Body of pancreas (tissue), 4 donors: ENCODE results near the gene RFC3. TPM values are rescaled to one million over a fixed set of nuclear protein-coding genes. Genes with fewer than 3 reads are reported as not detected.
"Not testable (repeated sequence)": the region's sequence is repeated elsewhere in the genome, so short reads cannot be mapped to it uniquely, and the experiment has no call there.

ENCODE experiments used
- ATAC-seq: fragments of 150-250 bp; one replicate; pipeline ENCODE4 v1.9.1; 2016
- DNase-seq, 4 donors: peaks; one replicate each; pipeline ENCODE4 v3.0.0-alpha.2; 2019
- H3K27ac ChIP-seq, 4 donors: fragments of 200-600 bp; sonication (generic); 1 replicate in 3 of 4; 2 replicates in 1 of 4; pipeline versions ENCODE4 v1.5.1 to v1.6.1; 2016 to 2019; ENCODE audit warnings: mild to moderate bottlenecking in 1 of 4, mixed read lengths in 1 of 4, moderate library complexity in 1 of 4
- H3K27me3 ChIP-seq, 2 donors: fragments of 200-600 bp; sonication (generic); one replicate each; pipeline ENCODE4 v1.6.0; 2016; ENCODE audit warnings: mild to moderate bottlenecking in 1 of 2
- H3K36me3 ChIP-seq, 2 donors: fragments of 200-600 bp; sonication (generic); replicated peaks in 1 of 2; 2 replicates each; pipeline ENCODE4 v1.5.1; 2016; ENCODE audit warnings: low read depth in 2 of 2; ENCODE audit not compliant: insufficient read depth in 1 of 2
- H3K4me1 ChIP-seq: fragments of 200-600 bp; sonication (generic); one replicate; pipeline ENCODE4 v1.6.0; 2016
- H3K4me3 ChIP-seq, 2 donors: fragments of 200-600 bp; sonication (generic); 1 replicate in 1 of 2; 2 replicates in 1 of 2; pipeline ENCODE4 v1.5.1; 2016 to 2019
- H3K9me3 ChIP-seq, 3 donors: fragments of 200-600 bp; sonication (generic); 1 replicate in 2 of 3; 2 replicates in 1 of 3; pipeline ENCODE4 v1.5.1; 2016
- POLR2A ChIP-seq, 3 donors: fragments of 450-650 bp; IDR thresholded peaks; one replicate each; pipeline ENCODE4 v1.6.1; 2016; ENCODE audit warnings: antibody characterized with exemption in 3 of 3, mild to moderate bottlenecking in 2 of 3
- WGBS, 2 donors: methylation state at CpG; one replicate each; pipeline ENCODE4 v1.1.5; 2017; 5-methylcytosine and 5-hydroxymethylcytosine counted together
- intact Hi-C: fragments of 100-400 bp; cut with DNase I; formaldehyde crosslinking; loops from one replicate; pipeline ENCODE4 v1.15.1; 2023
- total RNA-seq, 2 donors: library from RNA; depleted of rRNA; stranded (reverse); fragments of >200 nt; gene quantifications; one replicate each; pipeline ENCODE4 v1.1.0, GENCODE V29; 2016
- TF ChIP-seq, protein P1 (sequence below), 7 experiments: fragments of 450-650 bp in 4 of 7; fragments of 200-600 bp in 3 of 7; sonication (generic) in 3 of 7; IDR thresholded peaks; one replicate each; pipeline ENCODE4 v1.5.1; 2016 to 2019; ENCODE audit warnings: antibody characterized with exemption in 7 of 7

RFC3 gene
- total RNA-seq, 2 donors from 2014 or later: 8.0 to 10.9 TPM

DNA sequence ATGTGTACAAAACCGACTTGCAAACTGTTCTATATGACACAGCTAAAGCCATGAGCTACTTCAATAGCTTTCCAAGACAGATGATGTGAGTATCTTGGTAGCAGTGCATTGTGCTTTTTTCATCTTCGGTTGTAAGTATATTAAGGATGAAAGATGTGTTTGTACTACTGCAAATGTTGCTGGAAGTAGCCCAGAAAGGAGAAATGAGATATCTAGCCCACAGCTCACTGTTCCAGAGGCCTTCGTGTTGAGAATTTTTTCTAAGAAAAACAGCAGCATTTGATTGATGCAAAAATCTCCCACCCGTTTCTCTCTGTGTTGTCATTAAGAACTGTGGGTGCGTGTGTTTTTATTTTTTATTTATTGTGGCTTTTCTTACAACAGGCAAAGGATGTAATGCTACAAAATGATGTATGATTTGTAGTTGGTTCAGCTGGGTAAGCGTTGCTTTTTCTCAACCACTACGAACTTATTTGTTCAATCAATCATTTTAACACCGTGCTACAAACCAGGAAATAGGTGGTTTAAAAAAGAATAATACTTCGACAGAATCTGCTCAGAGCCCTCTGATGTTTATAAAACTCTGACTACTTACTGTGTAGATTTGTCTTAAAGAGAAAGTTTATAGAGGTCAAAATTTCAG is 41.6 kb upstream of the RFC3 start:
- intact Hi-C loops: no loop called here
- no peak for TF ChIP-seq POLR2A (IDR thresholded peaks at IDR 0.05)
- TF ChIP-seq, protein P1, sequence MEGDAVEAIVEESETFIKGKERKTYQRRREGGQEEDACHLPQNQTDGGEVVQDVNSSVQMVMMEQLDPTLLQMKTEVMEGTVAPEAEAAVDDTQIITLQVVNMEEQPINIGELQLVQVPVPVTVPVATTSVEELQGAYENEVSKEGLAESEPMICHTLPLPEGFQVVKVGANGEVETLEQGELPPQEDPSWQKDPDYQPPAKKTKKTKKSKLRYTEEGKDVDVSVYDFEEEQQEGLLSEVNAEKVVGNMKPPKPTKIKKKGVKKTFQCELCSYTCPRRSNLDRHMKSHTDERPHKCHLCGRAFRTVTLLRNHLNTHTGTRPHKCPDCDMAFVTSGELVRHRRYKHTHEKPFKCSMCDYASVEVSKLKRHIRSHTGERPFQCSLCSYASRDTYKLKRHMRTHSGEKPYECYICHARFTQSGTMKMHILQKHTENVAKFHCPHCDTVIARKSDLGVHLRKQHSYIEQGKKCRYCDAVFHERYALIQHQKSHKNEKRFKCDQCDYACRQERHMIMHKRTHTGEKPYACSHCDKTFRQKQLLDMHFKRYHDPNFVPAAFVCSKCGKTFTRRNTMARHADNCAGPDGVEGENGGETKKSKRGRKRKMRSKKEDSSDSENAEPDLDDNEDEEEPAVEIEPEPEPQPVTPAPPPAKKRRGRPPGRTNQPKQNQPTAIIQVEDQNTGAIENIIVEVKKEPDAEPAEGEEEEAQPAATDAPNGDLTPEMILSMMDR (IDR thresholded peaks at IDR 0.05): no peak
- WGBS, 2 donors: 9 to 10% methylated on average over 9 of the region's 9 CpGs

DNA sequence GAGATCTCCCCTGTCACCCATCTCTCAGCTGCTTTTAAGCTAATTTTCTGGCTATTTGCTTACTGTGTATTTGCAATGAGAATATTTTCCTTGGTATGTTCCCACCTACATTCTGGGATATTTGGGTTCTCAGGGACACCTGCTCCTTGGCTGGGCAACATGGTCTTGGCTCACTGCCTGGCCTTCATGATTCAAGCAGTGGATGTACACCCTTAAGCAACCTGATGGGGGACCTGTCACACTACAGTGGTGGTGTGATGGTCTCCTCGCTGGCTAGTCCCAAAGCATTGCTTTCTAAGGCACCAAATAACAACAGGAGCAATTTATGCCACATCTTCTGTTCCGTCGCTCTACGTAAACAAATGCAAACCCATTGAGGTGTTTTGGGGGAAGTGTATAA is 35.3 kb upstream of the RFC3 start:
- H3K36me3 ChIP-seq: no peaks in the 10 kb centered on the region
- DNase-seq: peak in 1 of 4 donors; percentile 41
- ATAC-seq: no peak
- intact Hi-C loops: no loop called here
- no peaks in the 10 kb centered on the region for H3K27me3 ChIP-seq
- no peak overlapping the region for H3K27ac ChIP-seq
- no peak for TF ChIP-seq POLR2A (IDR thresholded peaks at IDR 0.05)
- TF ChIP-seq, protein P1 (IDR thresholded peaks at IDR 0.05): no peak
- H3K4me3 ChIP-seq: no peak overlapping the region
- WGBS, 2 donors: 75 to 83% methylated on average over 4 of the region's 4 CpGs
- peaks cover 6% of the 10 kb centered on the region for H3K4me1 ChIP-seq
- H3K9me3 ChIP-seq: no peaks in the 10 kb centered on the region

More for the DNA sequence above, 41.6 kb upstream of the RFC3 start:
- H3K4me1 ChIP-seq: peaks cover 32% of the 10 kb centered on the region
- no peak overlapping the region for H3K4me3 ChIP-seq
- H3K36me3 ChIP-seq: no peaks in the 10 kb centered on the region
- peak; percentile 28 to 71 (median 52) for DNase-seq
- H3K27me3 ChIP-seq: no peaks in the 10 kb centered on the region
- peak overlapping the region; percentile 29 to 86 (median 78) for H3K27ac ChIP-seq
- H3K9me3 ChIP-seq: no peaks in the 10 kb centered on the region
- peak; percentile 92 for ATAC-seq

GRCh38 chr13:33783212-33783611 is 34.7 kb upstream of the RFC3 start:
- H3K36me3 ChIP-seq, H3K4me3 ChIP-seq, H3K27ac ChIP-seq, DNase-seq, H3K4me1 ChIP-seq, H3K9me3 ChIP-seq, intact Hi-C loops, ATAC-seq, H3K27me3 ChIP-seq: not testable (repeated sequence)
- WGBS, 2 donors: 41 to 54% methylated on average over 4 of the region's 4 CpGs

- Histone ChIP-seq H3K27ac (no peak overlapping the region), H3K4me1 (no peaks in the 10 kb centered on the region), H3K27me3 (no peaks in the 10 kb centered on the region), H3K4me3 (no peak overlapping the region), H3K9me3 (no peaks in the 10 kb centered on the region), H3K36me3 (no peaks in the 10 kb centered on the region)
- 89 to 100% methylated on average over 1 of the region's 1 CpG for WGBS, 2 donors
- DNase-seq (no peak), ATAC-seq (no peak)
- TF ChIP-seq POLR2A (IDR thresholded peaks at IDR 0.05): no peak
- TF ChIP-seq, protein P1 (IDR thresholded peaks at IDR 0.05): no peak
- intact Hi-C loops: no loop called here
These were observed 33.2 kb upstream of the RFC3 start for GRCh38 chr13:33784738-33785137.

DNA sequence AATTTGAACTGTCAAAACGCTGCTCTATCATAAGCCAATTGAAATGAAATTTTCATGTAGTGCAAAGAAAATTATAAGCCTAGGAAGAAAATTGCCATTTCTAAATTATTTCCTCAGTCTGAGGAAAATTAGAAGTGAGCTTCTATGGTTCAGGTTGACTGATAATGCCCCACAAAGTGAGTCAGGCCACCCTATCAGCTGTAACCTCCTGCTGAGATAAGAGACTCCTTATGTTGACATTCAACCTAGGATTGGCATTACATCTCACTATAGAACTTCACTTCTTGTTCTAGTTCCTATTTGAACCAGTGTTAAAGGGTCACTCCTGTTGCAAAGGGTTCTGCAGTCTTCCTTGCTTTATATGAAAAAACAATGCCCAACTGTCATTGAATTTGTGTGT is 32.6 kb upstream of the RFC3 start:
- TF ChIP-seq, protein P1 (IDR thresholded peaks at IDR 0.05): no peak
- TF ChIP-seq POLR2A (IDR thresholded peaks at IDR 0.05): no peak
- no peaks in the 10 kb centered on the region for H3K36me3 ChIP-seq
- peak; percentile 33 for ATAC-seq
- H3K4me3 ChIP-seq: no peak overlapping the region
- no peaks in the 10 kb centered on the region for H3K9me3 ChIP-seq
- no peak overlapping the region for H3K27ac ChIP-seq
- DNase-seq: peak in 1 of 4 donors; percentile 23
- WGBS, 2 donors: 84 to 91% methylated on average over 1 of the region's 1 CpG
- no peaks in the 10 kb centered on the region for H3K4me1 ChIP-seq
- intact Hi-C loops: no loop called here
- no peaks in the 10 kb centered on the region for H3K27me3 ChIP-seq
